GM04503 (cell line): Measurements from ENCODE around the gene FASTKD3.
"Not testable (repeated sequence)": the region's sequence is repeated elsewhere in the genome, so short reads cannot be mapped to it uniquely, and the experiment has no call there.

ENCODE experiments used
- DNase-seq: peaks from one replicate; pipeline ENCODE4 v3.0.0-alpha.2; 2012; ENCODE audit warnings: low read depth

The FASTKD3 gene

GRCh38 chr5:7868773-7869473 is at the start of gene FASTKD3, which contains the start of gene MTRR:
Gene FASTKD3, minus strand, starts transcription at chr5:7869031. Its CDS starts 948 bp downstream, at chr5:7868083.
Gene MTRR, plus strand, starts transcription at chr5:7869148. Its CDS starts 1,647 bp downstream, at chr5:7870795.
- peak; percentile 60 for DNase-seq

- no peak for DNase-seq
These were observed 48.6 kb upstream of the FASTKD3 start for GRCh38 chr5:7917130-7918123.

- no peak for DNase-seq
These were observed 47.5 kb upstream of the FASTKD3 start for GRCh38 chr5:7916171-7916804.

- DNase-seq = not testable (repeated sequence)
These were observed 42.6 kb upstream of the FASTKD3 start for GRCh38 chr5:7911429-7911771.

- no peak for DNase-seq
These were observed 42.1 kb upstream of the FASTKD3 start for GRCh38 chr5:7910738-7911428.

- DNase-seq = no peak
These were observed 39.5 kb upstream of the FASTKD3 start for GRCh38 chr5:7908317-7908716.

- no peak for DNase-seq
These were observed 38.8 kb upstream of the FASTKD3 start for GRCh38 chr5:7907612-7908011.

GRCh38 chr5:7904170-7904569 is 35.3 kb upstream of the FASTKD3 start:
- no peak for DNase-seq

GRCh38 chr5:7902666-7903625 is 34.1 kb upstream of the FASTKD3 start:
- no peak for DNase-seq

- DNase-seq = no peak
These were observed 33.4 kb upstream of the FASTKD3 start for GRCh38 chr5:7902201-7902600.

- no peak for DNase-seq
These were observed 28.3 kb upstream of the FASTKD3 start for GRCh38 chr5:7897014-7897600.

GRCh38 chr5:7894860-7895259 is 26.0 kb upstream of the FASTKD3 start:
- DNase-seq = no peak

GRCh38 chr5:7894439-7894838 is 25.6 kb upstream of the FASTKD3 start:
- no peak for DNase-seq

- DNase-seq = no peak
These were observed 20.1 kb upstream of the FASTKD3 start for GRCh38 chr5:7888901-7889300.

- no peak for DNase-seq
These were observed 18.1 kb upstream of the FASTKD3 start for GRCh38 chr5:7886849-7887475.

- no peak for DNase-seq
These were observed 15.8 kb upstream of the FASTKD3 start for GRCh38 chr5:7884491-7885267.

GRCh38 chr5:7882926-7883325 is 14.1 kb upstream of the FASTKD3 start:
- DNase-seq = no peak

GRCh38 chr5:7881816-7882215 is 13.0 kb upstream of the FASTKD3 start:
- DNase-seq = no peak

GRCh38 chr5:7881091-7881490 is 12.3 kb upstream of the FASTKD3 start:
- no peak for DNase-seq
